HG02759 (cell line): ENCODE measurements around the gene FGFR2.
"Not testable (repeated sequence)": the region's sequence is repeated elsewhere in the genome, so short reads cannot be mapped to it uniquely, and the experiment has no call there.

Experiments used
- ATAC-seq: cut with Tn5 transposase; IDR thresholded peaks from one replicate; pipeline ENCODE4 v1.9.1; 2021; ENCODE audit warnings: mild to moderate bottlenecking, moderate library complexity; ENCODE audit not compliant: unreplicated experiment

Gene FGFR2

GRCh38 chr10:121556918-121557573 lies 41.2 kb downstream of the FGFR2 start:
- no peak for ATAC-seq

GRCh38 chr10:121556455-121556854 lies 41.8 kb downstream of the FGFR2 start:
- ATAC-seq: no peak

GRCh38 chr10:121554916-121555315 lies 43.3 kb downstream of the FGFR2 start:
- not testable (repeated sequence) for ATAC-seq

GRCh38 chr10:121553511-121554264 lies 44.6 kb downstream of the FGFR2 start:
- no peak for ATAC-seq

- ATAC-seq: no peak
These were observed 45.5 kb downstream of the FGFR2 start for GRCh38 chr10:121552746-121553145.

GRCh38 chr10:121551210-121551885 lies 46.9 kb downstream of the FGFR2 start:
- ATAC-seq: no peak

GRCh38 chr10:121544301-121544869 lies 53.9 kb downstream of the FGFR2 start:
- no peak for ATAC-seq

- no peak for ATAC-seq
These were observed 54.7 kb downstream of the FGFR2 start for GRCh38 chr10:121543545-121543944.

- no peak for ATAC-seq
These were observed 56.7 kb downstream of the FGFR2 start for GRCh38 chr10:121541450-121542120.

- no peak for ATAC-seq
These were observed 57.4 kb downstream of the FGFR2 start for GRCh38 chr10:121540732-121541395.

- ATAC-seq: no peak
These were observed 58.5 kb downstream of the FGFR2 start for GRCh38 chr10:121539786-121540185.

GRCh38 chr10:121536310-121536913 lies 61.8 kb downstream of the FGFR2 start:
- no peak for ATAC-seq

GRCh38 chr10:121535381-121535780 lies 62.9 kb downstream of the FGFR2 start:
- ATAC-seq: no peak

- ATAC-seq: no peak
These were observed 65.9 kb downstream of the FGFR2 start for GRCh38 chr10:121532292-121532864.

- ATAC-seq: no peak
These were observed 66.4 kb downstream of the FGFR2 start for GRCh38 chr10:121531830-121532178.

- no peak for ATAC-seq
These were observed 67.0 kb downstream of the FGFR2 start for GRCh38 chr10:121531076-121531829.

GRCh38 chr10:121530481-121531075 lies 67.7 kb downstream of the FGFR2 start:
- no peak for ATAC-seq

GRCh38 chr10:121527690-121528089 lies 70.6 kb downstream of the FGFR2 start:
- ATAC-seq: no peak

GRCh38 chr10:121526801-121527221 lies 71.4 kb downstream of the FGFR2 start:
- ATAC-seq: no peak
